HG02885 (cell line): ENCODE measurements around the gene MYLK.

Experiments
- ATAC-seq: cut with Tn5 transposase; IDR thresholded peaks from one replicate; pipeline ENCODE4 v1.9.1; 2021; ENCODE audit warnings: mild to moderate bottlenecking; ENCODE audit not compliant: unreplicated experiment, poor library complexity

Gene MYLK

GRCh38 chr3:123878807-123879206 is 5.3 kb downstream of the MYLK start:
- ATAC-seq: no peak

GRCh38 chr3:123877965-123878364 is 6.2 kb downstream of the MYLK start:
- ATAC-seq: no peak

- ATAC-seq: no peak
Observed at GRCh38 chr3:123877466-123877865, 6.7 kb downstream of the MYLK start.

GRCh38 chr3:123876858-123877257 is 7.3 kb downstream of the MYLK start:
- ATAC-seq: no peak

GRCh38 chr3:123872621-123873020 is 11.5 kb downstream of the MYLK start:
- ATAC-seq: no peak

- no peak for ATAC-seq
Observed at GRCh38 chr3:123871946-123872345, 12.2 kb downstream of the MYLK start.

- ATAC-seq: no peak
Observed at GRCh38 chr3:123870033-123870432, 14.1 kb downstream of the MYLK start.

- ATAC-seq: no peak
Observed at GRCh38 chr3:123869165-123869564, 15.0 kb downstream of the MYLK start.

- no peak for ATAC-seq
Observed at GRCh38 chr3:123864706-123865105, 19.4 kb downstream of the MYLK start.

GRCh38 chr3:123862152-123862551 is 22.0 kb downstream of the MYLK start:
- ATAC-seq: no peak

GRCh38 chr3:123861081-123861836 is 22.9 kb downstream of the MYLK start:
- no peak for ATAC-seq

- no peak for ATAC-seq
Observed at GRCh38 chr3:123859177-123859576, 25.0 kb downstream of the MYLK start.

GRCh38 chr3:123854905-123855304 is 29.2 kb downstream of the MYLK start:
- ATAC-seq: no peak

GRCh38 chr3:123853686-123854372 is 30.3 kb downstream of the MYLK start:
- no peak for ATAC-seq

GRCh38 chr3:123847209-123847608 is 36.9 kb downstream of the MYLK start:
- ATAC-seq: no peak

- ATAC-seq: no peak
Observed at GRCh38 chr3:123843668-123844067, 40.5 kb downstream of the MYLK start.

GRCh38 chr3:123842711-123843110 is 41.4 kb downstream of the MYLK start:
- no peak for ATAC-seq

- ATAC-seq: no peak
Observed at GRCh38 chr3:123841476-123842238, 42.5 kb downstream of the MYLK start.

- ATAC-seq: no peak
Observed at GRCh38 chr3:123840961-123841360, 43.2 kb downstream of the MYLK start.

- ATAC-seq: no peak
Observed at GRCh38 chr3:123837858-123838257, 46.3 kb downstream of the MYLK start.

GRCh38 chr3:123834631-123835030 is 49.5 kb downstream of the MYLK start:
- no peak for ATAC-seq
